GM19372 (cell line): ENCODE results near the gene UBN1.
A peak's percentile ranks its signal among the peaks of the same experiment; 100 is the strongest.

Experiments
- ATAC-seq: cut with Tn5 transposase; IDR thresholded peaks from one replicate; pipeline ENCODE4 v1.9.1; 2021; ENCODE audit warnings: mild to moderate bottlenecking, low read depth, moderate library complexity; ENCODE audit not compliant: unreplicated experiment

UBN1 gene

DNA sequence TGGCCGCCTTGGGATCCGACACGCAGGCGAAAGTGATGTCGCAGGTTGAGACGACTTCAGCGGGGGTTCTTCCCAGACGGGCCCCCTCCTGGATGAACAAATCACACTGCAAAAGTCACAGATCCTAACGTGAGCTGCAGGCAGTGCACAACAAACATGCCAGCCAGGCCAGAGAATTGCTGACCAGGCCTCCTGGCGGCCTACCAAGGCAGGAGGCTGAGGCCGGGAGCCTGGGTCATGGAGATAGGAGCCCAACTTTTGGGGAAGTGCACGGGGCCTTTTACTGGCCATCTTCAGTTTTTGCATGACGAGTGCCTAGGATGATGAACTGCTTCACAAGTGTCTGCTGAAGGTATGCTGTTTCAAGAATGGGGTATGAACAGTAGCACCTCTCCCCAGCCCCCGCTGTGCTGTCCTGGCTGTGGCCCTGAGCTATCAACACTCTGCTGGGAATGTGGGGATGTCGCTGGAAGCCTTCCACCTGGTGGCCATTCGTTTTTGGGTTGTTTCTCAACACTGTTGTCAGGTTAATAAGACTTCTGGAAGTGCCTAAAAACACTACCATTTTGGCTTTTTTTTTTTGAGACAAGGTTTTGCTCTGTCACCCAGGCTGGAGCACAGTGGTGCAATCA is 32.6 kb upstream of the UBN1 start:
- ATAC-seq, result no peak

DNA sequence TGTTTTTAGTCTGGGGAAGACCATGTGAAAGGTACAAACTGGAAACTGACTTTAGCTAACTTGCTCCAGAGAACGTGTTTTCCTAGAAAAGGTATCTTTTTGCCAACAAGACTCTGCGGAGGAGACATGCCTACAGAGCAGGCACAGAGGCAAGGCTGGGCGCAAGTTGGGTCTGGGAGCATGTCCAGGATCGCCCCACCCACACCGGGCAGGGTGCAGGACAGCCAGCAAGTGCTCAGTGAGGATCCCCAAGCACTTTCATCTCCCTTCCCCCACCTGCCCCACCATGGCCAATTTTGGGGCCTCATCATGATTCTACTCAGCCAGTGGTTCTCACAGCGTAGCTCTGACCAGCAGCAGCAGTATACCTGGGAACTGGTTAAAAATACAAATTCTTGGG is 26.6 kb upstream of the UBN1 start:
- ATAC-seq, result no peak

DNA sequence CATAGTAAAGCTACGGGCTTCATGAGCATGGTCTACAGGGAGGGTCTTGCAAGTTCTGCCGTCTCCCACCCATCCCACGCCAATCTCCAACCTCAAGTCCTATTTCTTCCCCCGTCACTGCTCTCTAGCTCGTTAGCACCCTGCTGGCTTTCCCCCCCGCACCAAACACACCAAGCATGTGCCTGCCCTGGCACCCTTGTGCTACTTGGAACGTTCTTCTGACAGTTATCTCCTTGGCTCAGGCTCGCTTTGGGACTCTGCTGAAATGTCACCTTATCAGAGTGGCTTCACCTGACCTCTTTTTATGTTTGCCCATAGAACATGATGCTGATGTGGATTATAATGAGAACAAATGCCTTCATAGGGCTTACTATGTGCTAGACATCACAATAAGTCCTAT is 22.1 kb upstream of the UBN1 start:
- no peak for ATAC-seq

DNA sequence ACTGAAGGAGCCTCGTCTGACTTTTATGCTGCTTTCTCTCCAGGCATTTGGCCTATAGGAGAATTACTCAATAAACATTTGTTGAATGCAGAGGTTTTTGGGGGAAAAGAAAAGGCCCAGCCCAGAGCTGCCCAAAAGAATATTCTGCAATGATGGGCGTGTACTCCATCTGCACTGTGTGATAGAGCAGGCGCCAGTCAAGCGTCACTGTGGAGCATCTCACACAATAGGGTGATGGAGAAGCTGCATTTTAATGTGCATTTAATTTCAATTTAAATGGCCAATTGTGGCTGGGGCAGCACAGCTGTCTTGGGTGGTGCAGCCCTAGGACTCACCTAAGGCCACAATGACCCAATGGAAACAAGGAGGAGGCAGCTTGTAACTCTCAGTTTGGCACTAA is 20.8 kb upstream of the UBN1 start:
- ATAC-seq, result no peak

DNA sequence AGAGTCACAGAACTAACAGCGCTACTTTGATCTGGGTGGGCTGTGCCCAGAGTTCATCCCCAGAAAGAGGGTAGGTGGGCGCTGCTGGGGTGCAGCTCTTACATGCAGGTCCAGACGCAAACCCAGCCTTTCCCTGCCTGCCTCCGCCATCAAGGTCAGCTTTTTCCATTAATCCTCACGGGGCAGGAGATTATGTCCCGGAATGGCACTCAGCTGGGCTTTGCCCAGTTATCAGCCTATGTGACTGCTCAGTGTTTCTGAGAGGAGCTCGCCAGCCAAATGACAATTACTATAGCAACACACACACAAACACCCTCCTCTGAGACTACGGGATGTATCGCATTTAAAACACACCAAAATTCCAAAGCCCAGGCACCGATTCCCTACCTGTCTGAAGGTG is 20.3 kb upstream of the UBN1 start:
- no peak for ATAC-seq

DNA sequence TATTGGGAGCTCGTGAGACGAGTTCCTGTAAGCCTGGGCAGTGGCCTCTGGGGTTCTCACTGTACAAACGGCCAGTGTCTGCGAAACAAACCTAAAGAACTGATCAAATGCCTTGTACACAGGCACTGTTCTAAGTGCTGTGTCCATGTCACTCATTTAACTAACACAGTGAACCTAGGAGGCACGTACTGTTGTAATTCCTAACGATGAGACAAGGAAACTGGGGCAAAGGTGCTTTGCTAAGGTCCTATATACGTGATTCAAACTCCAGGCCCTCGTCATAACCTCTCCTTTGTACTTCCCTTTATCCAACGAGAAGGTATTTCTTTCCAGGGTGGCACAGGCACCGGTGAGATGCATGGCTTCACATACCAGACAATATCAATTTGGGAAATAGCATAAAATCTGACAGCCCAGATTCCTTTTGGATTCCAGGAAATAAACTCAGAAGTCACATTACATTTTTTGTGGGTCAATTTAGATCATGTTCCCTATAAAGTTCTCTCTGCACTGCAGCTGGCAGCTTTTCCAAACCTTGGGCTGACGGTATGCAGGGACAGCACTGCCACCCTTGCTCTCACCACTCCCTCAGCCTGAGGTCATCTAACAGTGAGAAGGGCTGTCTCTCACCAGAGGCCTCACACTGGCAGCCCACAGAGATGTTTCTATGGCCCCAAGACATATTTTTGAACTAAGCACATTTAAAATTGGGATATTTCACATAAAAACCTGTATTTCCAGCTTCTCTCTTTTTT is 18.5 kb upstream of the UBN1 start:
- no peak for ATAC-seq

DNA sequence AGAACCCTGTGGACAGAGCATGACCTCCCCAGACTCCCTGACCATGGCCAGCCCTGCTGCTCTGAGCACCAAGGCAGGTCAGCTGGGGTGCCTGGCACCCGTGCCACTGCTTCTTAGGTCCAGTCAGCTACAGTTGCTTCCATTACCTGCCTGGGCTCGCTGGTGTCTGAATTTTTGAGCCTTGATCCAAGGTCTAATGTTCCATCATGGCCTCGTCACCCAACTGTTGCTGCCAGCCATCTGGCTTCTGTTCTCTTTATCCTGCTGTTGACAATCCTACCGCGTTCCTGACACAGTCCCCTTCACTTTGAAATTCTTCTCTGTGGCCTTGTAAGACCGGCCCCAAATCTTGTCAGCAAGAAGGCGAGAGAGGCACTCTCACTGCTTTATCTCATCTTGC is 16.9 kb upstream of the UBN1 start:
- no peak for ATAC-seq

DNA sequence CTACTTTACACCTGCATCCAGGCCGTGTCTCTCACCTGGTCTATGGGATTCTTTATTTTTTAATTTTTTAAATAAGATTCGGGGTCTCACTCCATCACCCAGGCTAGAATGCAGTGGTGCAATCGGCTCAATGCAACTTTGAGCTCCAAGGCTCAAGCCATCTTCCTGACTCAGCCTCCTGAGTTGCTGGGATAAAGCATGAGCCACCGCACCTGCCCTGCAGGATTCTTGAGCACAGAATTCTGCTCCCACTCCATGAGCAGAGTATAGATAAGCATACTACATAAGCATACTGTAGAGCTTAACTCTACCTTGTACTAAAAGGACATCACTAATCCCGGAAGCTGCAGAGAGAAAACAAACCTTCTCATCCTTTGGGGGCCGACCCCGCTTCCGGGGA is 15.7 kb upstream of the UBN1 start:
- ATAC-seq, result no peak

DNA sequence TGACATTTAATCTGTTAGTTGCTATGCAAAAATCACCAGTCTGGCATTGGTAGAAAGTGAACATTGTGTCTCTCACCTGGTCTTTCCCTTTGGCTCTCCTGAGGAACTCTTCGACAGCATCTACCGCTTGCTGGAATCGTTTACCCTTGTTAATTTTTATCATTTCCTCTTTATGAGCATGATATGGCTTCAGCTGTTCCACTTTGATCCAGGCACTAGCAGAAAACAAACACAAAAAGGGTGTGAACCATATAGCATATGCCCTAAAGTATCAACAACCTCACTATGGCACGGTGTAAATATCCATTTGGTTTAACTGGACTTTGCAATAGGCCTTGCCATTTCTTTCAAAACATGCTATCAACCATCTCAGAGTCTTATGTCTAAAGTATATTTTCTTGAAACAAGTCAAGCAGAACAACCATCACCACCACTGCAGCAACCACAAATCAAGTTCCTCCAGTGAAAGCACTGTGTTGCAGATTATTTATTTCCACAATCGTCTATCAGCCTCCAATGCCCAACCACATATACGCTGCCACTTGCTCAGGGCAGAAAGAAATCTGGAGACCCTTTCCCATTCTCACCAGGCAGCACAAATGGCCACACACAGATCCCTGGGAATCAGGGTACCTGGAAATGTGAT is 14.5 kb upstream of the UBN1 start:
- ATAC-seq, result no peak

DNA sequence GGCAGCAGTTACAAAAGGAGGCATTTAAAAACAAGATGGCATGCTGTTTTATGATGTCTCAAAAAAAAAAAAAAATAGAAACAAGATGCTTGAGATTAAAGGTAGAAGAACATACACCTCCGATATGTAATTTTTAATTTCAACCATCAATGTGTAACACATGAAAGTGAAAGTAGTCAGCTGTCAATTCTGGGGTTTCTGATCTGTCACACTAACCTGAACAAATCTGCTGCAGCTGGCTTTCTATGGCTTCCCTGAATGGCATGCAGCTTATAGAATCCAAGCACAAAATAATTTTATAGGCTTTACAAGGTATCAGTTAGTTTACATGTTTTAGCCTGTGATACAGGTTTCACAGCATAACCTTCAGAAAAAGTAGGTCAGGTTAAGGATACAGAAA is 13.7 kb upstream of the UBN1 start:
- ATAC-seq, result no peak

DNA sequence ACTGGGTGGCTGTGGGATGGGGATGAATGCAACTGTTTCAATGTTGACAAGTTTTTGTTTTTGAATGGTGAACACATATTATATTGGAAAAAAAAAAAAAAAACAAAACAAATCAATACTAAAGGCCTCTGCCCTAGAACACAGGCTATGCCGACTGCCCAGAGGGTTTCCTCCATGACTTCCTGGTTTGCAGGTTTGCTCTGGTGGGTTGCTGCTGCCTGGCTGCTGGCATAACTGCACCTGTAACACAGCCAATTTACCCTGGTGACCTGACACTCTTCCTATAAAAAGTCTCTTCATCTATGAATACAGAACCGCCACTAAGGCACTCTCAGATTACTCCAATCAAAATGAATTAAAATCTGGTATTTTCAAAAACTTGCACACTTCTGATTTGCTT is 10.6 kb upstream of the UBN1 start:
- no peak for ATAC-seq

DNA sequence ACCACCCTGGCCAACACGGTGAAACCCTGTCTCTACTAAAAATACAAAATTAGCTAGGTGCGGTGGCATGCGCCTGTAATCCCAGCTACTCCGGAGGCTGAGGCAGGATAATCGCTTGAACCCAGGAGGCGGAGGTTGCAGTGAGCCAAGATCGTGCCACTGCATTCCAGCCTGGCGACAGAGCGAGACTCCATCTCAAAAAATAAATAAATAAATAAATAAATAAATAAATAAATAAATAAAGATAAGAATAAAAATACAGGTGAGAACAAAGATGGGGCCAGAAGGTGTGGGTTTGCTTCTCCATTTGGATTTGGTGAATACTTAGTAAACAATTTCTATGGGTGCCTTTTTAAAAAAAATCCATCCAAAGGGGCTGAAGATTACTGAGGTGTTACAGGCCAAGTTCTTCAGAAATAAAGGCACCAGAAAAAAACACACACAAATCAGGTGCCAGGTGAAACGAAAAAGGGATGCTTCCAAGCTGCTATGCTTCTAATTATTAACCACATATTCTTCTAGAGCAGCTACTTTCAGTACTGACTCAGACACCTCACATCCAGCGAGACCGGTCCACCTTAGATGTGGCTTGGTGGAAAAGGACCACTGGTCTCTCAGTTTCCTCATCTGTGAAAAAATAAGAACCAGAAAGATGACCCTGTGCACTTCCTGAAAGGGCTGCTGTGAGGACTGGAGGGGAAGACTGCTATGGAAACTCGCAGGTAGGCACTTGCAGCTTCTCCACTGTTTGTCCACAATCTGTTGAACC is 9.4 kb upstream of the UBN1 start:
- ATAC-seq, result no peak

DNA sequence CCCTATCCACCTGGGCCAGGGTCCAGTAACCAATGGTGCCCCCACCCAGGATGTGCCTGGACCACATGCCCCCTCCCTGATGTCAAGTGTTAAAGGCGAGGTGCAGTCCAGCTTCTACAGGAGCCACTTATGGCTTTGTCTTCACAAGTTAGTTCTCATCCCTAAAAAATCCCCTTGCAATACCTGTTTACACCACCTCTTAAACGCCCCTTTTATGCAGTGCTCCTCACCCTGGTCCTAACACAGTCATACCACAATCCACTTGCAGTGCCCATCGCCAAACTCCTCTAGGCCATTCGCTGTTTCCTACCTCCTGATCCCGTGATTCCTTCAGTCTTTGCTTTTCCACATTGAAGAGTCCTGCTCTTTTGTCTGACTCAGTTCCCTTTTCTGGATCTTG is 7.3 kb upstream of the UBN1 start:
- ATAC-seq, result no peak

DNA sequence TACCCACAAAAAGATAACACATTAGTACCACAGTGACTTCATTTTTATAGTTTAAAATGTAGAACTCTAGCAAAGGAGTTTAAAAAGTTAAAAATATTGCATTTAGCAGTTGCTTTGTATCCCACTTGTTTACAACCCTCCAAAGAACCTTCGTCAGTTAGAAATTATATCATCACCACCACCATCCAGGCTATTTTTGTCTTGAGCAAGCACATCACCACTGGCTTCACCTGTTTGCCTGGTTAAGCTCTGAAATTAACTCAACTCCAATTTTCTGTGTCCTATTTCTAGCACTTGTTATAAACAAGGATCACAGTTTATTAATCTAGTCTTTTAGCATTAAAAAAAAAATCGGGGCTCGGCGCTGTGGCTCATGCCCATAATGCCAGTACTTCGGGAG is 6.3 kb upstream of the UBN1 start:
- no peak for ATAC-seq

DNA sequence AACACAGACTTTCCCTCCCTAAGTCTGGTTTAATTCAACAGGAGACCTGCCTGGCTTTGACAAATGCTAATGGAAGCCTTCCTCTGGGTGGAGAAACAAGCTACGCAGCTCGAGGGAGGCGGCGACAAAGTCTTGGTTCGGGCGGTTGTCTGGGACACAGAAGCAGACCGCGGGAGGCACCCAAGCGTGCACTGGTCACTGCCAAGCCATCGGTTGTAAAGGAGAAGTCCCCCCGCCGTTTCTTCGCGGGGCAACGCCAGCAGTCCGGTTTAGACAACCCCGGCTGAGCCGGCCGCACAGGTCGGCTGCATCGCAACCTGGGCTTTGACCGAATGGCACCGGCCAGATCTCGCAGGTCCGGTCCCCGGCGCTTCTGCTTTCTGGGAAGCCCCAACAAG is 779 bp upstream of the UBN1 start:
- ATAC-seq, result peak; percentile 25

DNA sequence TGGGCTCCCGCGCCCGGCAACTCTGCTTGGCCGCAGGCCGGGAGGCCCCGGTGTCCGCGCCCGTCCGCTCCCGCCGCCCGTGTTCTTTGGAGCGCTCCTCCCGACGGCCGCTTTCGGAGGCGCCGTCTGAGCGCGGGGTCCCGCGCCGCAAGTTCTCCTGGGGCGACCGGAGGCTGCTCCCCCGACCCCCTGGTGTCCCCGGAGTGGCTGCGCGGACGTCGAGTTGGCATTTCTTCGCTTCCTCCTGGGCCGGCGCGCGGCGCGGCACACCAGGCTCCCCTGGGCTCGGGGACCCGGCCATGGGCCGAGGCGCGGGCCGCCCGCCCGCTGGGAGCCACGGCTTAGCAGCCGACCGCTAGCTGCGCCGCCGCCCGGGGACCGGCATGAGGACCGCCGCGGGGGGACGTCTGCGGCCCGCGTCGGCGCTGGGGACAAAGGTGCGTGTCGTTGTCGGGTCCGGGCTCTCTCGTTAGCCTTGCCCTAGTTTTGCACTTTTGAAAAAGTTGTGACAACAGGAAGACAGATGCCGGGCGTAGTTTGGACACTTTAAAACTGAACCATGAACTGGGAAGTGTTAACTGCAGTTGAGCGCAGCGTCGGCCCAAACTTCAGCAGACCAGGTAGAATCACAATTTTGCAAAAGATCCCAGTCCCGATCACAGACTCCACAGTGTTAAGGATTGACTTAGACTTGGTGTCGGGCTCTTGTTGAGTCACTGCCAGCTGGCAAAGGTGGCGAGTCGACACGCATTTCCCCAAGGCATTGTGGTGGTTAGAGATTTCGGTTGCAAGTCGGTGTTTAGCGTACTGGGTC is 700 bp downstream of the UBN1 start:
- peak; percentile 12 for ATAC-seq

DNA sequence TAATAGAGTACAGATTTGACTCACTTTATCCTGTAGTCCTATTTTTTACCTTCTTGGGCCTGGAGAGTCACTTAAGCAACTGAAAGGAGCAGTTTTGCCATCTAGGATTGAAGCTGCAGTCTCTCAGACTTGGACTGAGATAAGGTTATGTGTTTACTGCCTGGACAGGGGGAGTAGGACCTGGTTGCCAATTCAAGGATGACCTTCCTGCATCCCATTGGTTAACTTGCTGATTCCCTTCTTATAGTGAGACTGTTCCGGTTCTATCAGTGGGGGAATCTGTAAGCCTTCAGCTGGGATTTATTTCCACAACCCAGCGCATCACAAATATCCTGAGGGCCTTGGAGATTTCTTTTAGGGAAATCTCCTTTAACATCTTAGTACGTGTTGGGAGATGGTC is 2.9 kb downstream of the UBN1 start:
- no peak for ATAC-seq

DNA sequence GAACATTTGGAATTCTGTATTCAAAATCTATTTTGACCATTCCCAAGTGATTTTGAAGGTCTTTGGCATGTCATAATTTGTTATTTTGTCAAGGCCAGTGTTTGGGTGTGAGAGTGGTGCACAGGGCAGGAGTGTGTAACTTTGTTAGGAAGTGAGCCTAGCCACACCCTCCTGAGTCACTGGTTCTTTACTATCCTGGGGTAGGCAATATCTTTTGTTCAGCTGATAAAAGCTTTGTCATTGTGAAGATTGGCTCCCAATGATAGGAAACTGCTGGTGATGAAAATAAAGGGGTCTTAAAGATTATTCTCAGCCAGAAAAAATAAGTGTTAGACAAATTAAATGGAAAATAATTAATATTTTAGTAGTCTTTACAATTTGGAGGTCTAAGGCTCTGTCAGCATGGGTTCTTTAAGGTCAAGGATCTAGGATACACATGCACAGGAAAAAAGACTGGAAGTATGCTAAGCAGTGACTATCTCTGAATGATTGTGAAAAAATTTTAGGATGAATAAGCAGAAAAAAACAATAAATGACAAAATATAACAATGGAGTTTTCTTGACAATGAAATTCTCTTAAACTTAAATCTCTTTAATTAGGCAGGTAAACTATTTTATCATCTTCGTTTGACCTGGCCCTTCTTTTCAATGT is 5.1 kb downstream of the UBN1 start:
- no peak for ATAC-seq

DNA sequence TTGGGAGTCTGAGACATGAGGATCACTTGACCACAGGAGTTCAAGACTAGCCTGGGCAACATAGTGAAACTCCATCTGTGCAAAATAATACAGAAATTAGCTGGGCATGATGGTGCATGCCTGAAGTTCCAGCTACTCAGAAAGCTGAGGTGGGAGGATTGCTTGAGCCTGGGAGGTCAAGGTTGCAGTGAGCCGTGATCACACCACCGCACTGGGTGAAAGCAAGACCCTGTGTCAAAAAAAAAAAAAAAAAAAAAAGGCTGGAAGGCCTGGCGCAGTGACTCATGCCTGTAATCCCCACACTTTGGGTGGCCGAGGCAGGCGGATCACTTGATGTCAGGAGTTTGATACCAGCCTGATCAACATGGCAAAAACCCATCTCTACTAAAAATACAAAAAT is 8.1 kb downstream of the UBN1 start:
- no peak for ATAC-seq

DNA sequence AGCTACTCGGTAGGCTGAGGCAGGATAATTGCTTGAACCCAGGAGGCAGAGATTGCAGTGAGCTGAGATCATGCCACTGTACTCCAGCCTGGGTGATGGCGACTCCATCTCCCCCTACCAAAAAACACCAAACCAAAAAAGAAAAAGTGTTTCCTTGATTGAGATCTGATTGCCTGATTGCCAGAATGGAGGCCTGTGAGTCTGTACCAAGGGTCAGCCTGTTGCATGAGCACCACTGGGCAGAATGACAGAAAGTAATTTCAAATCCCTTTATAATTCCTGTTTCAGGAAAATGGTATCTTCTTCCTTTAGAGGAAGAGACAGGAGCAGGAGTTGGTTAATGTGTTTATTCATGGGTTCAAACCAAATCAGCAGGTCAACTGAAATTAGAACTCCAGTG is 8.5 kb downstream of the UBN1 start:
- no peak for ATAC-seq
